Muscle of back (tissue), 11 donors: ENCODE data around the gene MPZL1. TPM values are rescaled to one million over a fixed set of nuclear protein-coding genes. Genes with fewer than 3 reads are reported as not detected.
"Not testable (repeated sequence)": the region's sequence is repeated elsewhere in the genome, so short reads cannot be mapped to it uniquely, and the experiment has no call there.

Experiments used
- DNase-seq, 3 donors: peaks; one replicate each; pipeline versions ENCODE4 v3.0.0 to v3.0.0-alpha.2; 2013
- polyA plus RNA-seq, 10 donors: library from polyadenylated mRNA; unstranded; fragments of 120-200 nt; gene quantifications; one replicate each; pipeline ENCODE4 v1.2.1, GENCODE V29; 2013; ENCODE audit not compliant: insufficient read length in 10 of 10

The MPZL1 gene
- polyA plus RNA-seq, 10 donors = 78.1 to 110 (median 86.4) TPM

- DNase-seq = not testable (repeated sequence)
These were observed 84.5 kb downstream of the MPZL1 start for GRCh38 chr1:167806235-167806634.

GRCh38 chr1:167806676-167807075, 84.9 kb downstream of the MPZL1 start:
- DNase-seq = not testable (repeated sequence)

DNA sequence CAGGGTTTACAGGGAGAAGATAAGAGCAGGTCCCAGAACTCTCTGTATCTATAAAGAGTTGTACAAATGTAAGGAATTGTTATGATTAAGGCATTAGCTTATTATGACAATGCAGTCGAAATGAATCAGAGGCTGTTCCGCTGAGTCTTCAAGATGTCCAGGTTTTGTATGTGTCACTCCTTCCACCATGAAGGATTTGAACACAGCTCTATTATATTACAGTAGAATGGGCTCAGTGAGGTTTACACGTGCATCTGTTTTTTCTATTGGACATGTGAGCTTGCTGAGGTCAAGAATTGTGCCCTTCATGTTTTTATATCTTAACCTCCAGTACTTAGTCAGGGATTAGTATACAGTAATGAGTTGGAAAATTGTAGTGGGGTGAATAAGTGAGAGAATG, 86.3 kb downstream of the MPZL1 start:
- no peak for DNase-seq

GRCh38 chr1:167808690-167809089, 86.9 kb downstream of the MPZL1 start:
- DNase-seq = no peak

DNA sequence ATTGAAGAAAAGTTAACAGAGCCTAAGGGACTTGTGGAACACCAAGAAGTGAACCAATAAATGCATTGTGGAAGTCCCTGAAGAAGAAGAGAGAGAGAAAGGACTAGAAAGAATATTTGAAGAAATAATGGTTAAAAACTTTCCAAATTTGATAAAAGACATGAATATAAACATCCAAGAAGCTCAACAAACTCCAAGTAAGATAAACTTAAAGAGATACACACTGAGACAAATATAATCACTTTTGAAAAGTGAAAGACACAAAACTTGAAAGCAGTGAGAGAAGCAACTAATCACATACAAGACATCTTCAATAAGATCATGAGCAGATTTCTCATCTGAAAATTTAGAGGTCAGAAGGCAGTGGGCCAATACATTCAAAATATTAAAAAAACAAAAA, 91.2 kb downstream of the MPZL1 start:
- no peak for DNase-seq

DNA sequence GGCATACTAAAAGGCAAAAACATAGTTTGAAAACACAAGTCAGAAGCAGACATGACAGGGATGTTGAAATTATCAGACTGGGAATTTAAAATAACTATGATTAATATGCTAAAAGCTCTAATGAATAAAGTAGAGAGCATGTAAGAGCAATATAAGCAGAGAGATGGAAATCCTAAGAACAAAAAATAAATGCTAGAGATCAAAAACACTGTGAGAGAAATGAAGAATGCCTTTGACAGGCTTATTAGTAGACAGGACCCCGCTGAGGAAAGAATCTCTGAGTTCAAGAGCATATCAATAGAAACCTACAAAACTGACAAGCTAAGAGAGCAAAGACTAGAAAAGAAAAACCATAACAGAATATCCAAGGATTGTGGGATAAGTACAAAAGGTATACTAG, 93.9 kb downstream of the MPZL1 start:
- no peak for DNase-seq

DNA sequence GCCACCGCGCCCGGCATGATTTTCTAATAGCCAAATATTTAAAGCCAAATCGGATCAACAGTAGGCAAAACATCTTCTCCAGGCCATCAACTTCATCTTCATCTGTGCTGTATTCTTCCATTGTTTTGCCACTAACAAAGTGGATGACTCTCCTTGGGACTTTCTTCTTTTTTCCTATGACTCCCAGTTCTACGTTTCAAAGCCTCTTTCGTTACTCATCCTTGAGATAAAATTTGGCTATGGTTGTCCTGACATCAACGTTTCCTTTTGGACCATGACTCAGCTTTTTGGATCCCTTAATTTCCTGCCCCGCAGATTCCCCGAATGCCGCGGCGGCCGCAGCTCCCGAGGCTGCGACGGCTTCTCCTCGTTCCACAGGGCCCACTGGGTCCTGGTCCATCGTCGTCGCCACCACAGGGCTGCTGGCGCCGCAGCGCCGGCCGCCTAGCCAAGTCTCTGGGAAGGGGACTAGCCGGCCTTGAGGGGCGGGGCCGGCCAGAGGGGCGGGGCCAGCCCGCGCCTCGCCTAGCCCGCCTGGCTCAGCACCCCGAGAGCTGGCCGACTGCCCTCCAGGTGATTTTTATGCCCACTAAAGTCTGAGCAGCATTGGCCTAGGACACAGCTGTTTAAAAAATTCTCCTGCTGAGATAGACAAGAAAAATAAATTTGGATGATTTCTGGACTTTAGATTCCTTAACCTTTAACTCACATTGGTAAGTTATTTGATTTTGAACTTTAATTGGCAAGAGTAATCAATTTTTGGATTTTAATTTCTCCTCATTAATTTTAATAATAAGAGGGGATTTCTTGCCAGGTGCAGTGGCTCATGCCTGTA, 98.3 kb downstream of the MPZL1 start:
- DNase-seq = peak; percentile 62 to 90 (median 77)

GRCh38 chr1:167820684-167821355, 99.0 kb downstream of the MPZL1 start:
- DNase-seq = no peak

DNA sequence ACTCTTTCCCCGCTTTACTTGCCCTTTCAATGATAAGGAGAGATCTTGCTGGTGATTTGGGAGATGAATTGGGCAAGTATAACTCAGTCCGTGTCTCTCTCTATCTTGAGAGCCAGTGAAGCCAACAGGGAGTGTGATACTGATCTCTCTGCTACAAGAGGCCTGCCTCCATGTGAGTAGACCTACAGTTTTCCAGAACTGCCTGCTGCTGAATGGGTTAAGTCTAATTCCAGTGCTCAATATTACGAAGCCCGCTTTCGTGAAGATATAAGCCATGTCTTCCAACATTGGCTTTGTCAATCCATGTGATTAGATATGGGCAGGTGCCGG, 99.5 kb downstream of the MPZL1 start:
- no peak for DNase-seq

- no peak for DNase-seq
These were observed 100.3 kb downstream of the MPZL1 start for GRCh38 chr1:167821969-167822685.

- DNase-seq = no peak
These were observed 102.5 kb downstream of the MPZL1 start for GRCh38 chr1:167824163-167824794.

- no peak for DNase-seq
These were observed 103.8 kb downstream of the MPZL1 start for GRCh38 chr1:167825419-167826079.

GRCh38 chr1:167826127-167826526, 104.3 kb downstream of the MPZL1 start:
- no peak for DNase-seq

DNA sequence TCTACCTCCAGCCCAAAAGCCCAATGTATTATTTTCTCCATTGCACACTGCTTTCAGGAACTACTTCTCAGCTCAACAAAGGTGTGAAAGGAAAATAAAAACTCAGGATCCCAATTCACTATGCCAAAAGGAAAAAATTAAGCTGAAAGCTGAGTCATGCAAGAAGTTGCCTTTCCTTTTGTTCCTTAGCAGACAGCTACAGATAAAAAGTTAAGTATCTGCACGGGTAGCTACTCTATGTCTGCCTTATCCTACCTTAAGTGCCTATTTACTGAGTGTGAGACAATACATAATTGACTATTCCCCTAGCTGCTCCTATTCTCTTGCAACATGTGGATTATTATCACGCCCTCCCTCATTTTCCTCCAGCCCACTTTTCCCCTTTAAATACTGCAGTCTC, 108.1 kb downstream of the MPZL1 start:
- DNase-seq = no peak

DNA sequence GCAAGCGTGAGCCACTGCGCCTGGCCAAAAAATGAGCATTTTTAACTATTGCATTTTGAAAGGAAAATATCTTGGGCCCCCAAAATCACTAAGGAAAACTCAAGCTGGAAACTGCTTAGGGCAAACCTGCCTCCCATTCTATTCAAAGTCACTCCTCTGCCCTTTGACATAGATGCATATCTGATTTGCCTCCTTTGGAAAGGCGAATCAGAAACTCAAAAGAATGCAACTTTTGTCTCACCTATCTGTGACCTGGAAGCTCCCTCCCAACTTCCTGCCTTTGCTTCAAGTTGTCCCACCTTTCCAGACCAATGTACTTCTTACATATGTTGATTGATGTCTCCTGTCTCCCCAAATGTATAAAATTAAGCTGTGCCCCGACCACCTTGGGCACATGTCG, 108.9 kb downstream of the MPZL1 start:
- DNase-seq = not testable (repeated sequence)

- DNase-seq = no peak
These were observed 110.9 kb downstream of the MPZL1 start for GRCh38 chr1:167832693-167833092.

- no peak for DNase-seq
These were observed 112.1 kb downstream of the MPZL1 start for GRCh38 chr1:167833904-167834303.

GRCh38 chr1:167836197-167836596, 114.4 kb downstream of the MPZL1 start:
- DNase-seq = no peak

DNA sequence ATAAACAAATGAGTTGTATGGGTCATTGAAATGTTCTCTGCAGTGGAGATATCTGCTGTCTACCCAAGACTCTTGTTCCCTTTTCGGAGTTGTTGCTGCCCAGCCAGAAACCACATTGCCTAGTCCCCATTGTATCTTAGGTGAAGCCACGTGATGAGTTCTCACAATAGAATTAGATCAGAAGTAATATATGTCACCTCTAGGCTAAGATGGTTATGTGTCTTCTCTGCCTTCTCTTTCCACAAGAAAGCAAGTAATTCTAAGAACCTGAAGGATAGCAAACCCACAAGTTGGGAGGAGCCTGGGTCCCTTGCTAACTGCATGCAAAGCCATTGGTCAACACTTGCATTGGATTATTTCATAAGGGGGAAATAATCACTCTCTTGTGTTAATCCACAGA, 115.5 kb downstream of the MPZL1 start:
- no peak for DNase-seq

GRCh38 chr1:167839009-167839408, 117.2 kb downstream of the MPZL1 start:
- DNase-seq = no peak
